ENCODE measurements around the gene GNS.

- TF ChIP-seq ZFX (IDR thresholded peaks at IDR 0.05; ENCODE audit: borderline replicate concordance), result no peak
- TF ChIP-seq CTCF (IDR thresholded peaks at IDR 0.05), result no peak
Measured at GRCh38 chr12:64731683-64732082, 27.5 kb downstream of the GNS start.
